ENCODE data around the gene CFAP299.

CFAP299 gene

DNA sequence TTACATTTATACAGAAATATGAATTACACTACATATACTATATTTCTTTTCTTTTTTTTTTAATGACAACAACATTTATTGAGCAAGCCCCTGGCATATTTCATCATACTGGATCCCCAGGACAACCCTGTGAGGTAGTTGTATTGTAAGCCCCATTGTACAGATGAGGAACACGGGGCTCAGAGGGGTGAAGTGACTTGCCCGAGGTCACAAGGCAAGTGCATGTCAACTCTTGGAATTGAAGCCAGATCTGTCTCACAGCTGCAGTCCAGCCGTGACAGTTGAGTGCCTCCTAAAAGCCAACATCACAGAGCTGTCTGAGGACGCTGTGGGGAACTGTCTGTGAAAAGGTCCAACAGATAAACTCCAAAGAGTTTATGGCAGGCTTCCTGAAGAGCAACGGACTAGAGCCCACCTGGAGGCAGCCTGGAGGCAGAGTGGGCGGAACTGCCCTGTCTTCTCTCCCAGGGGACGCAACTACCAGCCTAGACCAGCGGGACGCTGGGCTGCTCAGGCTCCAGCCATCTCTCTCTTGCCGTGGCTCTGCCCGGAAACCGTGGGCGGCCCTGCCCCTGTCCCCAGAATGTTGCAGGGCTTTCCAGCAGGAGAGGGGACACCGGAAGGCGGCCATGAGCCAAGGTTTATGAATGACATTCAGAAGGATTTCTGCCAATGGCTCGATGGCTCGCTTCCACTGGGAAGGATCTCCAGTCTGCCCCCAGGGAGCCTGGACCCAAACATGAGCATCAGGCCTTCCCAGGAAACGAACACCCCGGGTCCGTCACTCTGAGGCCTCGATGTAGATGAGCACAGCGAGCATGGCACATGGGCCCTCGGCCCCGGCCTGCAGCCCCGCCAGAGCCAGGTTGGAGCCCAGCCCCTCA, 50.1 kb downstream of the CFAP299 start:
- no peak overlapping the region for H3K4me3 ChIP-seq (ENCODE audit: control insufficient read depth, low read depth, low read length)
- DNase-seq (ENCODE audit: low read depth), result no peak
- TF ChIP-seq, protein P1, sequence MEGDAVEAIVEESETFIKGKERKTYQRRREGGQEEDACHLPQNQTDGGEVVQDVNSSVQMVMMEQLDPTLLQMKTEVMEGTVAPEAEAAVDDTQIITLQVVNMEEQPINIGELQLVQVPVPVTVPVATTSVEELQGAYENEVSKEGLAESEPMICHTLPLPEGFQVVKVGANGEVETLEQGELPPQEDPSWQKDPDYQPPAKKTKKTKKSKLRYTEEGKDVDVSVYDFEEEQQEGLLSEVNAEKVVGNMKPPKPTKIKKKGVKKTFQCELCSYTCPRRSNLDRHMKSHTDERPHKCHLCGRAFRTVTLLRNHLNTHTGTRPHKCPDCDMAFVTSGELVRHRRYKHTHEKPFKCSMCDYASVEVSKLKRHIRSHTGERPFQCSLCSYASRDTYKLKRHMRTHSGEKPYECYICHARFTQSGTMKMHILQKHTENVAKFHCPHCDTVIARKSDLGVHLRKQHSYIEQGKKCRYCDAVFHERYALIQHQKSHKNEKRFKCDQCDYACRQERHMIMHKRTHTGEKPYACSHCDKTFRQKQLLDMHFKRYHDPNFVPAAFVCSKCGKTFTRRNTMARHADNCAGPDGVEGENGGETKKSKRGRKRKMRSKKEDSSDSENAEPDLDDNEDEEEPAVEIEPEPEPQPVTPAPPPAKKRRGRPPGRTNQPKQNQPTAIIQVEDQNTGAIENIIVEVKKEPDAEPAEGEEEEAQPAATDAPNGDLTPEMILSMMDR (IDR thresholded peaks at IDR 0.05; ENCODE audit: control insufficient read depth, insufficient read depth, low read depth, low read length, missing control alignments), result no peak

GRCh38 chr4:80386281-80386886, 50.9 kb downstream of the CFAP299 start:
- H3K4me3 ChIP-seq (ENCODE audit: control insufficient read depth, low read depth, low read length), result no peak overlapping the region
- DNase-seq (ENCODE audit: low read depth), result no peak
- TF ChIP-seq, protein P1 (IDR thresholded peaks at IDR 0.05; ENCODE audit: control insufficient read depth, insufficient read depth, low read depth, low read length, missing control alignments), result no peak

DNA sequence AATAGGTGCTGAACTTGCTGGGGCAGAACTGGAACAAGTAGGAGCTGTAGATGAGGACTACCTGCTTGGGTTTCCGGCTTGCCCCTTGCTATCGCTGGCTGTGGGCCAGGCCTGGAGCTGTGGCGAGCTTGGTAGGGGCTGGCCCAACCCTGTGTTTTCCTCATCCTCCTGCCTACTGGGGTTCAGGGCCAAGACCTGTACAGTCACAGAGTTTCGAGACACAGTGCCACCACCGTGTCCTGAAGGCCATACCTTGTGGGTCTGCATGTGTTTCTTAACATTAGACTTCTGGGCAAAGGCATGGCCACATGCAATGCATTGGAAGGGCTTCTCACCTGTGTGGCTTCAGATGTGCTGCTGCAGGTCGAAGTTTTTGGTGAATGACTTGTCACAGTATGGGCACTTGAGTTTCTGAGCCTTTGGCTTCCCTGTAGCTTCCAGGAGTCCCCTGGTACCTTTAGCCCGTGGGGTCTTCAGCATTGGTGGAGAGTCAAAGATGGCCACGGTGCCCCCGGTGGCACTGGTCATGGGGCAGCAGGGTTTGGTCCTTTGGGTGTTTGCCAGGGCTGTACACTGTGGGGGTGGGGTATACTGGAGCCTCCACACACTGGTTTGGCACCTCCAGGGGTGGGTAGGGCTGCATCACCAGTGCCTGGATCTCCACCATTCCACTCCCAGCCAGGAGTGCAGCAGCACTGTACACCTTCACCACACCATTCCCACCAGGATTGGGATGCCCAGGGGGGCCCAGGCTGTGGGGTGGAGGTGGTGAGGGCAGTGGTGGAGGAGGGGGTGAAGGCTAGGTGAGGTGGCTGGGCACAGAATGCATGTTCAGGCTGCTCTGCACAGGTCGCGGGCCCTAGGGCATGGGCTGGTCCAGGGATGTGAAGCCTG, 52.1 kb downstream of the CFAP299 start:
- H3K4me3 ChIP-seq (ENCODE audit: control insufficient read depth, low read depth, low read length), result no peak overlapping the region
- TF ChIP-seq, protein P1 (IDR thresholded peaks at IDR 0.05; ENCODE audit: control insufficient read depth, insufficient read depth, low read depth, low read length, missing control alignments), result no peak
- no peak for DNase-seq (ENCODE audit: low read depth)

- no peak for DNase-seq (ENCODE audit: low read depth)
- TF ChIP-seq, protein P1 (IDR thresholded peaks at IDR 0.05; ENCODE audit: control insufficient read depth, insufficient read depth, low read depth, low read length, missing control alignments), result no peak
- no peak overlapping the region for H3K4me3 ChIP-seq (ENCODE audit: control insufficient read depth, low read depth, low read length)
Measured at GRCh38 chr4:80388284-80388607, 52.7 kb downstream of the CFAP299 start.

DNA sequence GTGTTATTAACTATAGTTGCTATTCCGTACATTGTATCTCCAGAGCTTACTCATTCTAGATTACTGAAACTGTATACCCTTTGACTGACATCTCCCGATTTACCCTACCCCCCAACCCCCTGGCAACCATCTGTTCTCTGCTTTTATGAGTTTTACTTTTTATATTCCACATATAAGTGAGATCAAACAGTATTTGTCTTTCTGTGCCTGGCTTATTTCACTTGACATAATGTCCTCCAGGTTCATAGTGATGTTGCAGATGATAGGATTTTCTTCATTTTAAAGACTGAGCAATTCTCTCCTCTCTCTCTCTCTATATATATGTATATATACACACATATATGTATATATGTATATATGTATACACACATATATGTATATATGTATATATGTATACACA, 54.6 kb downstream of the CFAP299 start:
- no peak overlapping the region for H3K4me3 ChIP-seq (ENCODE audit: control insufficient read depth, low read depth, low read length)
- no peak for DNase-seq (ENCODE audit: low read depth)
- TF ChIP-seq, protein P1 (IDR thresholded peaks at IDR 0.05; ENCODE audit: control insufficient read depth, insufficient read depth, low read depth, low read length, missing control alignments), result no peak

DNA sequence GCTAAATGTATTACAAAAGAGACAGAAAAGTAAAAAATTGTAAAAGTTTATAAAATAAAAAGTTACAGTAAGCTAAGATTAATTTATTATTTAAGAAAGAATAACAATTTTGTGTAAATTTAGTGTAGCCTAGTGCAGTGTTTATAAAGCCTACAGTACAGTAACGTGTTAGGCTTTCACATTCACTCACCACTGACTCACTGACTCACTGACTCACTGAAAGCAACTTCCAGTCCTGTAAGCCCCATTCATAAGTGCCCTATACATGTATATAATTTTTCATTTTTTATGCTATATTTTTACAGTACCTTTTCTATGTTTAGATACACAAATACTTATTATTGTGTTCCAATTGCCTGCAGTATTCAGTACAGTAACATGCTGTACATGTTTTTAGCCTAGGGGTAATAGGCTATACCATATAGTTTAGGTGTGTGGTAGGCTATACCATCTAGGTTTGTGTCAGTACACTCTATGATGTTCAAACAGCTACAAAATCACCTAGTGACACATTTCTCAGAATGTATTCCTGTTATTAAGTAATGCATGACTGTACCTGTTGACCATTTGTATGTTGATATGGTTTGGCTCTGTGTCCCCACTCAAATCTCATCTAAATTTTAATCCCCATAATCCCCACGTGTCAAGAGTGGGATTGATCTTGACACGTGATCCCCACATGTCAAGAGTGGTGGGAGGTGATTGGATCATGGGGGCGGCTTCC, 57.9 kb downstream of the CFAP299 start:
- H3K4me3 ChIP-seq (ENCODE audit: control insufficient read depth, low read depth, low read length), result no peak overlapping the region
- TF ChIP-seq, protein P1 (IDR thresholded peaks at IDR 0.05; ENCODE audit: control insufficient read depth, insufficient read depth, low read depth, low read length, missing control alignments), result no peak
- peak; percentile 24 for DNase-seq (ENCODE audit: low read depth)
